ENCODE data around the gene GLB1L. TPM values are rescaled to one million over a fixed set of nuclear protein-coding genes. Genes with fewer than 3 reads are reported as not detected.

GLB1L gene
- total RNA-seq, 1 experiment from 2014 or later: 6.1 TPM

DNA sequence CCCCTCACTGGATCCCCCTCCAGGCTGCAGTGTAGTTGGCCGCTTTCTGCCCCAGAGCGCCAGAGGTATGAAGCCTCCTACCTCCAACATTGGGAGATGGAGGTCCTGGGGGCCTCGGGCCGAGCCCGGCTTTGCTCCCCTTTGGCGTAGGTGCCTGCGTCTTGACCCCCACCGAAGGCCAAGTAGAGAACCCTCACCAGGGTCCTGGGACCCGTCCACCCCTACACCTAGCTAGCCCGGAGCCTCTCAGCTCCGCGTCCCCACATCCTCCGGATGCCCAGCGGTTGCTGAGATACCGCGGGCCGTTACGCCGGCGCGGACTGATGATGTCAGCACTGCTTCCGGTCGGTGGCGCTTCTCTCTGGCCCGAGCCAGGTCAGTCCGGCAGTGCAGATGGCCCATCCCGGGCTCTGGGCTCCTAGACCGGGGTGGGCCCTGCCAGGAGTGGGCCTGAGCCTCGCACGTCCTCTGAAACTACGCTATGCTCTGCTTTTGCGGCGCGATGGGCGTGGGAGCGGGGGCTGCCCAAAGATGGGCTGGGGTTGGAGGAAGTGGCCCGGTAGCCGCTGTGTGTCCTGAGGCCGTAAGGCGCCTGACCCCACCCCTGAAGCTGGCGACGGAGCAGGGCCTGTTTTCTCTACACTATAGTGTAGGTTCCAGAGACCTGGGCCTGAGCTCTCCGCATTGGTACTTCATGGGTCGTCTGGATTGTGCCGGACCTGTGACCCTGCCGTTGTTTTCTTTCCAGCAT is at the start of gene GLB1L, which contains the start of gene STK16 (continued):
- TF ChIP-seq, protein P1, sequence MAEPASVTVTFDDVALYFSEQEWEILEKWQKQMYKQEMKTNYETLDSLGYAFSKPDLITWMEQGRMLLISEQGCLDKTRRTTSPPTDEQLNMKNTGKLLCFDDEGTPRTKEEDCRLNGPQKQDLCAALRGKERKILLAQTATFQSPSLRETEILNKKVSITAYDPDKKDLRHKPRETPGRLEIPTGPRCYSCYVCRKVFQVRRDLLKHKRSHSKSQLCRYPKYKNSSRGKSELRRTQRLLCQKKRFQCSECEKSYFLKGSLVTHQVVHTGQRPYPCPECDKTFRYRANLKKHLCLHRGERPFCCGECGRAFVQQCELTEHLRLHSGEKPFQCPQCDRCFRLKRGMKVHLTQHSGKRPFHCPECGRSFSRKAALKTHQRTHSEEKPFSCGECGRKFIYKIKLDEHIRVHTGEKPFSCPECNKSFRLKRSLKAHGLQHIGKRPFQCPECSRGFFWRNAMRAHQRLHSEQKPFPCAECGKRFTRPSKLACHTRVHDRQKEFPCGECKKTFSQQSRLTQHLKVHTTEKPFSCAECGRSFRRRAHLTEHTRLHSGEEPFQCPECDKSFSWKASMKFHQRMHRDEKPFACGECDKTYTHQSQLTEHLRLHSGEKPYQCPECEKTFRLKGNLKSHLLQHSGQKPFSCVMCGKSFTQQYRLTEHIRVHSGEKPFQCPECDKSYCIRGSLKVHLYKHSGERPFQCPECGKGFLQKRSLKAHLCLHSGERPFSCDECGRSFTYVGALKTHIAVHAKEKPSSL (CRISPR knock-in tag; conservative IDR thresholded peaks at IDR 0.05): no peak
- peak; percentile 71; the same call in 1 of the 2 replicates for TF ChIP-seq FOXP1 (CRISPR knock-in tag; IDR thresholded peaks at IDR 0.05; ENCODE audit: borderline replicate concordance)
- TF ChIP-seq RELA (CRISPR knock-in tag; IDR thresholded peaks at IDR 0.05; ENCODE audit: borderline replicate concordance): no peak
- no peak; the same call in 1 of the 2 replicates for TF ChIP-seq CREB1 (CRISPR knock-in tag; IDR thresholded peaks at IDR 0.05)
- TF ChIP-seq, protein P2, sequence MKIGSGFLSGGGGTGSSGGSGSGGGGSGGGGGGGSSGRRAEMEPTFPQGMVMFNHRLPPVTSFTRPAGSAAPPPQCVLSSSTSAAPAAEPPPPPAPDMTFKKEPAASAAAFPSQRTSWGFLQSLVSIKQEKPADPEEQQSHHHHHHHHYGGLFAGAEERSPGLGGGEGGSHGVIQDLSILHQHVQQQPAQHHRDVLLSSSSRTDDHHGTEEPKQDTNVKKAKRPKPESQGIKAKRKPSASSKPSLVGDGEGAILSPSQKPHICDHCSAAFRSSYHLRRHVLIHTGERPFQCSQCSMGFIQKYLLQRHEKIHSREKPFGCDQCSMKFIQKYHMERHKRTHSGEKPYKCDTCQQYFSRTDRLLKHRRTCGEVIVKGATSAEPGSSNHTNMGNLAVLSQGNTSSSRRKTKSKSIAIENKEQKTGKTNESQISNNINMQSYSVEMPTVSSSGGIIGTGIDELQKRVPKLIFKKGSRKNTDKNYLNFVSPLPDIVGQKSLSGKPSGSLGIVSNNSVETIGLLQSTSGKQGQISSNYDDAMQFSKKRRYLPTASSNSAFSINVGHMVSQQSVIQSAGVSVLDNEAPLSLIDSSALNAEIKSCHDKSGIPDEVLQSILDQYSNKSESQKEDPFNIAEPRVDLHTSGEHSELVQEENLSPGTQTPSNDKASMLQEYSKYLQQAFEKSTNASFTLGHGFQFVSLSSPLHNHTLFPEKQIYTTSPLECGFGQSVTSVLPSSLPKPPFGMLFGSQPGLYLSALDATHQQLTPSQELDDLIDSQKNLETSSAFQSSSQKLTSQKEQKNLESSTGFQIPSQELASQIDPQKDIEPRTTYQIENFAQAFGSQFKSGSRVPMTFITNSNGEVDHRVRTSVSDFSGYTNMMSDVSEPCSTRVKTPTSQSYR (CRISPR knock-in tag; IDR thresholded peaks at IDR 0.05): 0 out of 2 replicates have a peak, but pooled peaks have one; percentile 41
- TF ChIP-seq, protein P3, sequence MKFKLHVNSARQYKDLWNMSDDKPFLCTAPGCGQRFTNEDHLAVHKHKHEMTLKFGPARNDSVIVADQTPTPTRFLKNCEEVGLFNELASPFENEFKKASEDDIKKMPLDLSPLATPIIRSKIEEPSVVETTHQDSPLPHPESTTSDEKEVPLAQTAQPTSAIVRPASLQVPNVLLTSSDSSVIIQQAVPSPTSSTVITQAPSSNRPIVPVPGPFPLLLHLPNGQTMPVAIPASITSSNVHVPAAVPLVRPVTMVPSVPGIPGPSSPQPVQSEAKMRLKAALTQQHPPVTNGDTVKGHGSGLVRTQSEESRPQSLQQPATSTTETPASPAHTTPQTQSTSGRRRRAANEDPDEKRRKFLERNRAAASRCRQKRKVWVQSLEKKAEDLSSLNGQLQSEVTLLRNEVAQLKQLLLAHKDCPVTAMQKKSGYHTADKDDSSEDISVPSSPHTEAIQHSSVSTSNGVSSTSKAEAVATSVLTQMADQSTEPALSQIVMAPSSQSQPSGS (CRISPR knock-in tag; IDR thresholded peaks at IDR 0.05; ENCODE audit: borderline replicate concordance, low read depth): no peak
- no peak for TF ChIP-seq NR2C2 (CRISPR knock-in tag; IDR thresholded peaks at IDR 0.05)
- no peak for TF ChIP-seq GRHL2 (CRISPR knock-in tag; IDR thresholded peaks at IDR 0.05; ENCODE audit: insufficient replicate concordance, severe bottlenecking)
- no peak for TF ChIP-seq NFYB (CRISPR knock-in tag; conservative IDR thresholded peaks at IDR 0.05; ENCODE audit: low read depth)
- no peak for TF ChIP-seq PRRX2 (CRISPR knock-in tag; IDR thresholded peaks at IDR 0.05)
- TF ChIP-seq OVOL2 (CRISPR knock-in tag; IDR thresholded peaks at IDR 0.05; ENCODE audit: borderline replicate concordance): no peak
- TF ChIP-seq SP1 (CRISPR knock-in tag; conservative IDR thresholded peaks at IDR 0.05): peak; percentile 72; the same call in 1 of the 2 replicates
- TF ChIP-seq EMX1 (CRISPR knock-in tag; IDR thresholded peaks at IDR 0.05): no peak
- TF ChIP-seq, protein P4, sequence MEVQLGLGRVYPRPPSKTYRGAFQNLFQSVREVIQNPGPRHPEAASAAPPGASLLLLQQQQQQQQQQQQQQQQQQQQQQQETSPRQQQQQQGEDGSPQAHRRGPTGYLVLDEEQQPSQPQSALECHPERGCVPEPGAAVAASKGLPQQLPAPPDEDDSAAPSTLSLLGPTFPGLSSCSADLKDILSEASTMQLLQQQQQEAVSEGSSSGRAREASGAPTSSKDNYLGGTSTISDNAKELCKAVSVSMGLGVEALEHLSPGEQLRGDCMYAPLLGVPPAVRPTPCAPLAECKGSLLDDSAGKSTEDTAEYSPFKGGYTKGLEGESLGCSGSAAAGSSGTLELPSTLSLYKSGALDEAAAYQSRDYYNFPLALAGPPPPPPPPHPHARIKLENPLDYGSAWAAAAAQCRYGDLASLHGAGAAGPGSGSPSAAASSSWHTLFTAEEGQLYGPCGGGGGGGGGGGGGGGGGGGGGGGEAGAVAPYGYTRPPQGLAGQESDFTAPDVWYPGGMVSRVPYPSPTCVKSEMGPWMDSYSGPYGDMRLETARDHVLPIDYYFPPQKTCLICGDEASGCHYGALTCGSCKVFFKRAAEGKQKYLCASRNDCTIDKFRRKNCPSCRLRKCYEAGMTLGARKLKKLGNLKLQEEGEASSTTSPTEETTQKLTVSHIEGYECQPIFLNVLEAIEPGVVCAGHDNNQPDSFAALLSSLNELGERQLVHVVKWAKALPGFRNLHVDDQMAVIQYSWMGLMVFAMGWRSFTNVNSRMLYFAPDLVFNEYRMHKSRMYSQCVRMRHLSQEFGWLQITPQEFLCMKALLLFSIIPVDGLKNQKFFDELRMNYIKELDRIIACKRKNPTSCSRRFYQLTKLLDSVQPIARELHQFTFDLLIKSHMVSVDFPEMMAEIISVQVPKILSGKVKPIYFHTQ (CRISPR knock-in tag; IDR thresholded peaks at IDR 0.05): no peak
- no peak for TF ChIP-seq ZNF232 (CRISPR knock-in tag; IDR thresholded peaks at IDR 0.05)
- TF ChIP-seq SMAD3 (CRISPR knock-in tag; IDR thresholded peaks at IDR 0.05; ENCODE audit: borderline replicate concordance): no peak
- TF ChIP-seq, protein P5, sequence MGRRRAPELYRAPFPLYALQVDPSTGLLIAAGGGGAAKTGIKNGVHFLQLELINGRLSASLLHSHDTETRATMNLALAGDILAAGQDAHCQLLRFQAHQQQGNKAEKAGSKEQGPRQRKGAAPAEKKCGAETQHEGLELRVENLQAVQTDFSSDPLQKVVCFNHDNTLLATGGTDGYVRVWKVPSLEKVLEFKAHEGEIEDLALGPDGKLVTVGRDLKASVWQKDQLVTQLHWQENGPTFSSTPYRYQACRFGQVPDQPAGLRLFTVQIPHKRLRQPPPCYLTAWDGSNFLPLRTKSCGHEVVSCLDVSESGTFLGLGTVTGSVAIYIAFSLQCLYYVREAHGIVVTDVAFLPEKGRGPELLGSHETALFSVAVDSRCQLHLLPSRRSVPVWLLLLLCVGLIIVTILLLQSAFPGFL (CRISPR knock-in tag; IDR thresholded peaks at IDR 0.05; ENCODE audit: borderline replicate concordance): no peak
- no peak; the same call in 1 of the 2 replicates for TF ChIP-seq ETV6 (CRISPR knock-in tag; IDR thresholded peaks at IDR 0.05)
- TF ChIP-seq, protein P6, sequence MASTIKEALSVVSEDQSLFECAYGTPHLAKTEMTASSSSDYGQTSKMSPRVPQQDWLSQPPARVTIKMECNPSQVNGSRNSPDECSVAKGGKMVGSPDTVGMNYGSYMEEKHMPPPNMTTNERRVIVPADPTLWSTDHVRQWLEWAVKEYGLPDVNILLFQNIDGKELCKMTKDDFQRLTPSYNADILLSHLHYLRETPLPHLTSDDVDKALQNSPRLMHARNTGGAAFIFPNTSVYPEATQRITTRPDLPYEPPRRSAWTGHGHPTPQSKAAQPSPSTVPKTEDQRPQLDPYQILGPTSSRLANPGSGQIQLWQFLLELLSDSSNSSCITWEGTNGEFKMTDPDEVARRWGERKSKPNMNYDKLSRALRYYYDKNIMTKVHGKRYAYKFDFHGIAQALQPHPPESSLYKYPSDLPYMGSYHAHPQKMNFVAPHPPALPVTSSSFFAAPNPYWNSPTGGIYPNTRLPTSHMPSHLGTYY (CRISPR knock-in tag; IDR thresholded peaks at IDR 0.05): no peak
- TF ChIP-seq ZNF219 (CRISPR knock-in tag; IDR thresholded peaks at IDR 0.05; ENCODE audit: borderline replicate concordance): no peak
- no peak for TF ChIP-seq GTF2I (CRISPR knock-in tag; conservative IDR thresholded peaks at IDR 0.05)
- TF ChIP-seq, protein P7, sequence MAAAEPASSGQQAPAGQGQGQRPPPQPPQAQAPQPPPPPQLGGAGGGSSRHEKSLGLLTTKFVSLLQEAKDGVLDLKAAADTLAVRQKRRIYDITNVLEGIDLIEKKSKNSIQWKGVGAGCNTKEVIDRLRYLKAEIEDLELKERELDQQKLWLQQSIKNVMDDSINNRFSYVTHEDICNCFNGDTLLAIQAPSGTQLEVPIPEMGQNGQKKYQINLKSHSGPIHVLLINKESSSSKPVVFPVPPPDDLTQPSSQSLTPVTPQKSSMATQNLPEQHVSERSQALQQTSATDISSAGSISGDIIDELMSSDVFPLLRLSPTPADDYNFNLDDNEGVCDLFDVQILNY (CRISPR knock-in tag; IDR thresholded peaks at IDR 0.05): no peak
- TF ChIP-seq, protein P8, sequence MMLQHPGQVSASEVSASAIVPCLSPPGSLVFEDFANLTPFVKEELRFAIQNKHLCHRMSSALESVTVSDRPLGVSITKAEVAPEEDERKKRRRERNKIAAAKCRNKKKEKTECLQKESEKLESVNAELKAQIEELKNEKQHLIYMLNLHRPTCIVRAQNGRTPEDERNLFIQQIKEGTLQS (CRISPR knock-in tag; conservative IDR thresholded peaks at IDR 0.05): no peak
- peak; percentile 80; the same call in 1 of the 2 replicates for TF ChIP-seq CBFB (CRISPR knock-in tag; IDR thresholded peaks at IDR 0.05; ENCODE audit: low read depth)
- no peak for TF ChIP-seq ZNF416 (CRISPR knock-in tag; IDR thresholded peaks at IDR 0.05)
- no peak for TF ChIP-seq ZNF396 (CRISPR knock-in tag; IDR thresholded peaks at IDR 0.05; ENCODE audit: borderline replicate concordance)

All from WTC11 (cell line).